H9 (cell line): ENCODE data around the gene THBS1. TPM values are rescaled to one million over a fixed set of nuclear protein-coding genes. Genes with fewer than 3 reads are reported as not detected.

ENCODE experiments used
- DNase-seq: peaks from one replicate; pipeline ENCODE4 v3.0.0-alpha.2; 2017
- H2AFZ ChIP-seq: one replicate; pipeline ENCODE4 v1.6.1; 2013; ENCODE audit warnings: mild to moderate bottlenecking, low read length, control low read depth, moderate library complexity
- H2AK5ac ChIP-seq: 2 replicates; pipeline ENCODE4 v1.6.1; 2013; ENCODE audit warnings: low read length, control low read depth, mixed read lengths; ENCODE audit not compliant: insufficient read length
- H2BK120ac ChIP-seq: one replicate; pipeline ENCODE4 v1.6.1; 2013; ENCODE audit warnings: low read depth, mild to moderate bottlenecking, low read length, control low read depth, inconsistent platforms; ENCODE audit not compliant: poor library complexity, severe bottlenecking
- H2BK12ac ChIP-seq: 2 replicates; pipeline ENCODE4 v1.6.1; 2013; ENCODE audit warnings: low read length, control low read depth, mixed read lengths, low read depth; ENCODE audit not compliant: insufficient read length
- H2BK15ac ChIP-seq: 2 replicates; pipeline ENCODE4 v1.6.1; 2013; ENCODE audit warnings: low read depth, low read length, control low read depth
- H2BK20ac ChIP-seq: one replicate; pipeline ENCODE4 v1.6.1; 2013; ENCODE audit warnings: low read depth, mild to moderate bottlenecking, low read length, control low read depth, inconsistent platforms; ENCODE audit not compliant: poor library complexity, severe bottlenecking
- H2BK5ac ChIP-seq: 2 replicates; pipeline ENCODE4 v1.6.1; 2013; ENCODE audit warnings: low read length, control low read depth, mixed read lengths; ENCODE audit not compliant: insufficient read length
- H3K14ac ChIP-seq: 2 replicates; pipeline ENCODE4 v1.6.1; 2013; ENCODE audit warnings: low read length, control low read depth; ENCODE audit not compliant: insufficient read depth
- H3K18ac ChIP-seq: 2 replicates; pipeline ENCODE4 v1.6.1; 2013; ENCODE audit warnings: low read depth, mild to moderate bottlenecking, mixed read lengths, low read length, control low read depth; ENCODE audit not compliant: insufficient read length
- H3K23ac ChIP-seq: 2 replicates; pipeline ENCODE4 v1.6.1; 2013; ENCODE audit warnings: low read length, control low read depth, mixed read lengths, low read depth; ENCODE audit not compliant: insufficient read length
- H3K23me2 ChIP-seq: 2 replicates; pipeline ENCODE4 v1.6.1; 2013; ENCODE audit warnings: low read depth, mild to moderate bottlenecking, mixed read lengths, low read length, control low read depth; ENCODE audit not compliant: insufficient read length, poor library complexity, severe bottlenecking
- H3K27ac ChIP-seq: 2 replicates; pipeline ENCODE4 v1.5.1; 2013; ENCODE audit warnings: low read length, control low read depth, mixed read lengths, low read depth; ENCODE audit not compliant: insufficient read length
- H3K27me3 ChIP-seq: 2 replicates; pipeline ENCODE4 v1.6.1; 2013; ENCODE audit warnings: low read length, control low read depth, inconsistent platforms; ENCODE audit not compliant: insufficient read depth
- H3K4ac ChIP-seq: 2 replicates; pipeline ENCODE4 v1.6.1; 2013; ENCODE audit warnings: low read depth, mild to moderate bottlenecking, control low read depth, inconsistent platforms, low read length, moderate library complexity
- H3K4me1 ChIP-seq: 2 replicates; pipeline ENCODE4 v1.6.1; 2013; ENCODE audit warnings: low read length, control low read depth, inconsistent platforms; ENCODE audit not compliant: insufficient read depth
- H3K4me2 ChIP-seq: 2 replicates; pipeline ENCODE4 v1.6.1; 2013; ENCODE audit warnings: low read length, control low read depth, mixed read lengths; ENCODE audit not compliant: insufficient read length, insufficient read depth
- H3K56ac ChIP-seq: 2 replicates; pipeline ENCODE4 v1.6.1; 2013; ENCODE audit warnings: low read depth, mild to moderate bottlenecking, mixed read lengths, low read length, control low read depth; ENCODE audit not compliant: insufficient read length
- H3K79me1 ChIP-seq: 2 replicates; pipeline ENCODE4 v1.6.1; 2013; ENCODE audit warnings: low read depth, mild to moderate bottlenecking, moderate library complexity, low read length, control low read depth, inconsistent platforms; ENCODE audit not compliant: insufficient read depth, poor library complexity, severe bottlenecking
- H3K79me2 ChIP-seq: 2 replicates; pipeline ENCODE4 v1.6.1; 2013; ENCODE audit warnings: low read length, control low read depth, inconsistent platforms; ENCODE audit not compliant: insufficient read depth
- H3K9ac ChIP-seq: 2 replicates; pipeline ENCODE4 v1.6.1; 2013; ENCODE audit warnings: low read length, control low read depth, mixed read lengths; ENCODE audit not compliant: insufficient read length; ENCODE audit errors: extremely low read depth
- H3K9me3 ChIP-seq: one replicate; pipeline ENCODE4 v1.6.1; 2013; ENCODE audit warnings: low read depth, low read length, inconsistent platforms; ENCODE audit not compliant: control insufficient read depth
- H3T11ph ChIP-seq: one replicate; pipeline ENCODE4 v1.6.1; 2013; ENCODE audit warnings: mild to moderate bottlenecking, low read length, control low read depth, inconsistent platforms
- H4K20me1 ChIP-seq: one replicate; pipeline ENCODE4 v1.6.1; 2013; ENCODE audit not compliant: control insufficient read depth, insufficient read length, insufficient read depth
- H4K5ac ChIP-seq: 2 replicates; pipeline ENCODE4 v1.6.1; 2013; ENCODE audit warnings: low read depth, mild to moderate bottlenecking, mixed read lengths, low read length, control low read depth; ENCODE audit not compliant: insufficient read length
- H4K8ac ChIP-seq: replicated peaks from 2 replicates; pipeline ENCODE4 v1.6.1; 2013; ENCODE audit warnings: low read length, control low read depth, mixed read lengths, low read depth; ENCODE audit not compliant: insufficient read length
- H4K91ac ChIP-seq: 2 replicates; pipeline ENCODE4 v1.6.1; 2013; ENCODE audit warnings: low read depth, mild to moderate bottlenecking, moderate library complexity, mixed read lengths, low read length, control low read depth; ENCODE audit not compliant: insufficient read length
- H3K27ac Mint-ChIP-seq, 3 experiments: 2 replicates in 2 of 3; 3 replicates in 1 of 3; pipeline ENCODE4 v1.8.0; 2020 to 2021; ENCODE audit warnings: mixed read lengths in 3 of 3, mild to moderate bottlenecking in 1 of 3, moderate library complexity in 1 of 3
- H3K27me3 Mint-ChIP-seq: 2 replicates; pipeline ENCODE4 v1.8.0; 2021; ENCODE audit warnings: low read depth, mild to moderate bottlenecking, moderate library complexity, mixed read lengths
- H3K36me3 Mint-ChIP-seq, 3 experiments: 2 replicates in 2 of 3; 3 replicates in 1 of 3; pipeline ENCODE4 v1.8.0; 2020 to 2021; ENCODE audit warnings: low read depth in 3 of 3, mixed read lengths in 3 of 3; ENCODE audit not compliant: insufficient read depth in 1 of 3
- H3K4me1 Mint-ChIP-seq, 2 experiments: 2 replicates each; pipeline ENCODE4 v1.8.0; 2020; ENCODE audit warnings: mixed read lengths in 2 of 2
- H3K4me3 Mint-ChIP-seq, 2 experiments: 2 replicates in 1 of 2; 3 replicates in 1 of 2; pipeline ENCODE4 v1.8.0; 2020 to 2021; ENCODE audit warnings: mild to moderate bottlenecking in 2 of 2, mixed read lengths in 2 of 2, moderate library complexity in 1 of 2
- H3K9me3 Mint-ChIP-seq, 2 experiments: 2 replicates in 1 of 2; 3 replicates in 1 of 2; pipeline ENCODE4 v1.8.0; 2020; ENCODE audit warnings: mild to moderate bottlenecking in 2 of 2, mixed read lengths in 2 of 2, moderate library complexity in 1 of 2
- CTCF ChIP-seq: fragments of 200-600 bp; sonication (generic); conservative IDR thresholded peaks from 3 replicates; pipeline ENCODE4 v1.8.0; 2021; ENCODE audit warnings: antibody characterized with exemption, mild to moderate bottlenecking
- WGBS: extraction: QIAGEN DNeasy Blood & Tissue Kit; methylation state at CpG from one replicate; pipeline ENCODE4 v1.1.7; 2013; ENCODE audit warnings: missing lambda C conversion rate, low lambda C conversion rate, mixed read lengths; ENCODE audit not compliant: insufficient read length; ENCODE audit errors: extremely low coverage; 5-methylcytosine and 5-hydroxymethylcytosine counted together
- total RNA-seq: library from RNA; stranded (reverse); gene quantifications from 2 replicates; pipeline ENCODE4 v1.2.1, GENCODE V29; 2021

THBS1 gene
- total RNA-seq, 1 experiment from 2014 or later = 72.1 TPM

DNA sequence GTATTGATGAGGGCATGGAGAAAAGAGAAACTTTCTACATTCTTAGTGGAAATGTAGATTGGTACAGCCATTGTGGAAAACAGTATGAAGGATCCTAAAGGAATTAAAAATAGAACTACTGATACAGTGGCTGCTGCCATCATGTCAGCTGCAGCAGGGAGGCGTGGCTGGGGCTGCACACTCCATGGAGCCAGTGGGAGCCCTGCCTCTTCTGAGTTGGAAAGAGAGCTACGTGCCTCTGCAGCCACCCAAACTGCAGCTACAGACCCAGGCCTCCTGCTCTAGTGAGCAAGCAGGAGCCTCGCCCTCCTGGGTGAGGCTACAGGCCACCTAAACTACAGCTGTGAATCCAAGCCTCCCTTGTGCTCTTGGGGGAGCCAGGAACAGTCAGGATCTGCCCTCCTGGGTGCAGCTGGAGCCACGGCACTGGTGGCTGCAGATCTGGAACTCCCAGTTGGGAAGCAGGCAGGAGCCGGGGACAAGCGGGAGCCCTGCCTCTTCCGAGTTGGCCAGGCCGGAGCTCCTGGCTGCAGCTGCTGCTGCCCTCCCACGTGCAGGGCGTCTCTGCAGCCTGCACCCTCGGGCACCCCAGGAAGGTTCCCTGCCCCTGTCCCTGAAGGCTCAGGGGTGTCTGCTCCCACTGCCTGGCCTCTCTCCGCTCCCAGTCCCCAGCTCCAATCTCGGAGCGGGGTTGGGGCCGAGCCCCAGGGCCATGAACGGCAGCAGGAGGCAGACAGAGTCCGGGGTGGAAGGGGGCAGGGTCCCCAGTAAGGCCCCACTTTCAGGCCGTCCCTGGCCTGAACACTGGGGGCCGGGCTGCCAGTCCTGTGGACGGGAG, 64.5 kb downstream of the THBS1 start:
- Histone ChIP-seq H2AK5ac (no peak overlapping the region), H3K4me1 (no peaks in the 10 kb centered on the region), H3K18ac (peak overlapping the region; percentile 50), H2BK15ac (no peak overlapping the region), H2BK20ac (no peak overlapping the region), H3K23me2 (no peaks in the 10 kb centered on the region), H3K79me2 (no peaks in the 10 kb centered on the region), H3K14ac (peak overlapping the region; percentile 39), H3K9me3 (no peaks in the 10 kb centered on the region), H3K27me3 (no peaks in the 10 kb centered on the region), H3K27ac (no peak overlapping the region), H2BK12ac (no peak overlapping the region), H2BK5ac (no peak overlapping the region), H3K23ac (no peak overlapping the region), H3K9ac (no peak overlapping the region), H4K5ac (no peak overlapping the region), H4K20me1 (no peaks in the 10 kb centered on the region), H4K91ac (no peak overlapping the region), H2BK120ac (no peak overlapping the region), H2AFZ (no peak overlapping the region), H3K4ac (no peak overlapping the region), H3K56ac (no peak overlapping the region), H3K79me1 (no peaks in the 10 kb centered on the region), H3K4me2 (no peak overlapping the region), H4K8ac (no peak overlapping the region), H3T11ph (no peak overlapping the region)
- no peak for DNase-seq
- no peaks in the 10 kb centered on the region for H3K36me3 Mint-ChIP-seq
- peaks cover 9 to 29% of the 10 kb centered on the region in 2 experiments for H3K4me1 Mint-ChIP-seq
- H3K27ac Mint-ChIP-seq = no peak overlapping the region
- TF ChIP-seq CTCF = no peak
- no peaks in the 10 kb centered on the region; the same call in 1 of the 2 replicates for H3K27me3 Mint-ChIP-seq
- no CpG with 5 or more reads among the region's 20 CpGs for WGBS
- H3K9me3 Mint-ChIP-seq = no peaks in the 10 kb centered on the region
- no peak overlapping the region for H3K4me3 Mint-ChIP-seq
